Spleen (tissue), 11 donors: Measurements from ENCODE around the gene OBSCN. TPM values are rescaled to one million over a fixed set of nuclear protein-coding genes. Genes with fewer than 3 reads are reported as not detected.

Experiments used
- DNase-seq: peaks from one replicate; pipeline ENCODE4 v3.0.0-alpha.2; 2020
- H3K27ac ChIP-seq, 8 donors: fragments of 200-600 bp; sonication (generic) in 7 of 8; 1 replicate in 4 of 8; 2 replicates in 4 of 8; pipeline versions ENCODE4 v1.5.0 to v1.8.0; 2016 to 2021; ENCODE audit warnings: inconsistent platforms in 4 of 8, mild to moderate bottlenecking in 4 of 8, moderate library complexity in 1 of 8
- H3K27me3 ChIP-seq, 7 donors: fragments of 200-600 bp; sonication (generic) in 6 of 7; replicated peaks in 1 of 7; 1 replicate in 4 of 7; 2 replicates in 3 of 7; pipeline versions ENCODE4 v1.5.0 to v1.8.0; 2016 to 2021; ENCODE audit warnings: inconsistent platforms in 3 of 7, mild to moderate bottlenecking in 1 of 7
- H3K36me3 ChIP-seq, 6 donors: fragments of 200-600 bp; sonication (generic) in 5 of 6; 1 replicate in 4 of 6; 2 replicates in 2 of 6; pipeline versions ENCODE4 v1.5.0 to v1.8.0; 2016 to 2021; ENCODE audit warnings: inconsistent platforms in 2 of 6
- H3K4me1 ChIP-seq, 6 donors: fragments of 200-600 bp; sonication (generic) in 5 of 6; 1 replicate in 3 of 6; 2 replicates in 3 of 6; pipeline versions ENCODE4 v1.5.0 to v1.8.0; 2016 to 2021; ENCODE audit warnings: inconsistent platforms in 3 of 6
- H3K4me3 ChIP-seq, 8 donors: fragments of 200-600 bp; sonication (generic) in 7 of 8; 1 replicate in 4 of 8; 2 replicates in 4 of 8; pipeline versions ENCODE4 v1.5.0 to v1.8.0; 2016 to 2021; ENCODE audit warnings: inconsistent platforms in 4 of 8, mild to moderate bottlenecking in 4 of 8, moderate library complexity in 2 of 8
- H3K9me3 ChIP-seq, 8 donors: fragments of 200-600 bp; sonication (generic) in 7 of 8; 1 replicate in 4 of 8; 2 replicates in 4 of 8; pipeline versions ENCODE4 v1.5.0 to v1.8.0; 2016 to 2021; ENCODE audit warnings: inconsistent platforms in 4 of 8
- POLR2A ChIP-seq, 3 donors: fragments of 450-650 bp; IDR thresholded peaks; one replicate each; pipeline ENCODE4 v1.5.1; 2017; ENCODE audit warnings: antibody characterized with exemption in 3 of 3, mild to moderate bottlenecking in 1 of 3
- POLR2AphosphoS5 ChIP-seq, 3 donors: sonication (generic); formaldehyde crosslinking; IDR thresholded peaks; one replicate each; pipeline ENCODE4 v1.5.1; 2017; ENCODE audit warnings: antibody characterized with exemption in 3 of 3
- WGBS, 5 donors: extraction: QIAGEN DNeasy Blood & Tissue Kit in 3 of 5; methylation state at CpG; one replicate each; pipeline versions ENCODE4 v1.1.5 to v1.1.7; 2013 to 2018; 5-methylcytosine and 5-hydroxymethylcytosine counted together
- intact Hi-C: fragments of 100-400 bp; cut with DNase I; formaldehyde crosslinking; loops from one replicate; pipeline ENCODE4 v1.15.0; 2023; ENCODE audit warnings: low total_unique reads
- polyA plus RNA-seq, 3 donors: library from polyadenylated mRNA; stranded (reverse); fragments of 200-250 nt; gene quantifications; one replicate each; pipeline ENCODE4 v1.2.1, GENCODE V29; 2013
- total RNA-seq, 7 donors: library from RNA; depleted of rRNA in 3 of 7; stranded (reverse); fragments of >200 nt in 3 of 7; fragmentation: NEBNext Ultra II Directional in 4 of 7; extraction: Animal tissue kit (Norgen Biotek cat#: 25700) in 4 of 7; gene quantifications; one replicate each; pipeline versions ENCODE4 v1.1.0 to v1.2.1, GENCODE V29; 2016 to 2021
- TF ChIP-seq, protein P1 (sequence below), 11 experiments: fragments of 200-600 bp in 7 of 11; fragments of 450-650 bp in 4 of 11; sonication (generic) in 4 of 11; IDR thresholded peaks in 8 of 11; conservative IDR thresholded peaks in 3 of 11; 1 replicate in 7 of 11; 2 replicates in 4 of 11; pipeline versions ENCODE4 v1.4.0 to v1.8.0; 2016 to 2021; ENCODE audit warnings: antibody characterized with exemption in 11 of 11, inconsistent platforms in 4 of 11, mild to moderate bottlenecking in 1 of 11
- donor health status: healthy with polysubstance abuse.
- donor health status: DM: no; HTN: no; CAD: no; lungs with moderate emphysema.
- donor health status: DM: no; HTN: no; CAD: no.
- donor health status: Bipolar disorder and iron deficiency.
- donor health status: healthy.
- donor health status: DM: no; HTN: no; CAD: no.
- donor health status: DM: yes; HTN: yes; CAD: no.

Gene OBSCN
- total and polyA plus RNA-seq, 10 donors: 12.6 to 71.7 (median 41.9) TPM

DNA sequence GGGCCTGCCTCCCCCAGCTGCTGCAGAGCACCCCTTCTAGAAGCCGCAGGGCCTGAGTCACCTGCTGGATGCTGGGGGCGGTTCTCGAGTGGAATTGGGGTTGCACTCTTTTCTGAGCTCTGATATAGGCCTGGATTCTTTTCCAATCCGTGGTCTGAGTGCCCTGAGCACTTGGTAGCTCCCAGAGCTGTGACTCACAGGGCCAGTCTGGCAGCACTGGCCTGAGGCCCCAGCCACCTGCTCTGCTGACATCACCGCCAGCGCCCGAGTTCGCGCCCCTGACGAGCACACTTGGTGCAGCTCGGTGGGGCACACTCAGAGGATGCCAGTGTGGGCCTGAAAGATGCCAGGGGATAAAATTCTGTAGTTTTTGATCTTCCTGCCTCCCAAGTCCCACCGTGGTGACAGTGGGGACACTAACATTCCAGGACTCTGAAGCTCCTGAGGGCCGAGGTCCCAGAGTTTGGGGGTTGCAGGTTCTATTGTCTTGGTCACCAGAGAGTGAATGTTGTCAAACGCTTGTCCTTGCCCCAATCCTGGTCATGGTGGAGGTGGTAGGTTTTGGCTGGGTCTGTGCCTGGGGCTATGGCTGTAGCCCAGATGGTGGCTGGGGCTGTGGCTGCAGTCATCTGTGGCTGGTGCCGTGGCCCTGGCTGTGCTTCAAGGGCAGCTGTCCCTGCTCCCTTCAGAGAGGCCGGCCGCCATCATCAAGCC is 74.6 kb downstream of the OBSCN start:
- peak; percentile 61 for DNase-seq
- H3K4me3 ChIP-seq: no peak overlapping the region
- H3K36me3 ChIP-seq: peaks cover 0 to 90% (median 35%) of the 10 kb centered on the region in 6 donors
- no peaks in the 10 kb centered on the region for H3K27me3 ChIP-seq
- 82 to 93% (median 89%) methylated on average over 4 to 17 of the region's 17 CpGs for WGBS, 5 donors
- peaks cover 0 to 14% (median under 1%) of the 10 kb centered on the region in 6 donors for H3K4me1 ChIP-seq
- H3K27ac ChIP-seq: peak overlapping the region in 5 of 8 donors; percentile 14 to 63 (median 49)
- intact Hi-C loops: no loop called here
- H3K9me3 ChIP-seq: no peaks in the 10 kb centered on the region
- TF ChIP-seq POLR2AphosphoS5 (IDR thresholded peaks at IDR 0.05): no peak
- TF ChIP-seq, protein P1, sequence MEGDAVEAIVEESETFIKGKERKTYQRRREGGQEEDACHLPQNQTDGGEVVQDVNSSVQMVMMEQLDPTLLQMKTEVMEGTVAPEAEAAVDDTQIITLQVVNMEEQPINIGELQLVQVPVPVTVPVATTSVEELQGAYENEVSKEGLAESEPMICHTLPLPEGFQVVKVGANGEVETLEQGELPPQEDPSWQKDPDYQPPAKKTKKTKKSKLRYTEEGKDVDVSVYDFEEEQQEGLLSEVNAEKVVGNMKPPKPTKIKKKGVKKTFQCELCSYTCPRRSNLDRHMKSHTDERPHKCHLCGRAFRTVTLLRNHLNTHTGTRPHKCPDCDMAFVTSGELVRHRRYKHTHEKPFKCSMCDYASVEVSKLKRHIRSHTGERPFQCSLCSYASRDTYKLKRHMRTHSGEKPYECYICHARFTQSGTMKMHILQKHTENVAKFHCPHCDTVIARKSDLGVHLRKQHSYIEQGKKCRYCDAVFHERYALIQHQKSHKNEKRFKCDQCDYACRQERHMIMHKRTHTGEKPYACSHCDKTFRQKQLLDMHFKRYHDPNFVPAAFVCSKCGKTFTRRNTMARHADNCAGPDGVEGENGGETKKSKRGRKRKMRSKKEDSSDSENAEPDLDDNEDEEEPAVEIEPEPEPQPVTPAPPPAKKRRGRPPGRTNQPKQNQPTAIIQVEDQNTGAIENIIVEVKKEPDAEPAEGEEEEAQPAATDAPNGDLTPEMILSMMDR (IDR thresholded peaks at IDR 0.05 in 8 of 11, conservative IDR thresholded peaks at IDR 0.05 in 3 of 11): peak in 3 of 11 experiments; percentile 22 to 38 (median 29)
- no peak for TF ChIP-seq POLR2A (IDR thresholded peaks at IDR 0.05)

DNA sequence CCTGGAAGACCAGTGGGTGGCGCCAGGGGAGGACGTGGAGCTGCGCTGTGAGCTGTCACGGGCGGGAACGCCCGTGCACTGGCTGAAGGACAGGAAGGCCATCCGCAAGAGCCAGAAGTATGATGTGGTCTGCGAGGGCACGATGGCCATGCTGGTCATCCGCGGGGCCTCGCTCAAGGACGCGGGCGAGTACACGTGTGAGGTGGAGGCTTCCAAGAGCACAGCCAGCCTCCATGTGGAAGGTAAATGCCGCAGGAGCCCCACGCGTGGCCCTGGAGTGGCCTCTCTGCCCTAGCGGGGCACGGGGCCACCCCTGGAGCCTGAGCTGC is 75.2 kb downstream of the OBSCN start:
- Histone ChIP-seq H3K27me3 (no peaks in the 10 kb centered on the region), H3K36me3 (peaks cover 0 to 95% (median 35%) of the 10 kb centered on the region in 6 donors), H3K9me3 (no peaks in the 10 kb centered on the region), H3K4me1 (peaks cover 0 to 11% (median 0%) of the 10 kb centered on the region in 6 donors), H3K27ac (peak overlapping the region in 6 of 8 donors; percentile 37 to 72 (median 56)), H3K4me3 (no peak overlapping the region)
- peak; percentile 89 for DNase-seq
- WGBS, 5 donors: 59 to 95% (median 81%) methylated on average over 16 to 22 of the region's 22 CpGs
- TF ChIP-seq POLR2A (IDR thresholded peaks at IDR 0.05): no peak
- TF ChIP-seq POLR2AphosphoS5 (IDR thresholded peaks at IDR 0.05): peak; percentile 63 to 83 (median 79)
- TF ChIP-seq, protein P1 (IDR thresholded peaks at IDR 0.05 in 8 of 11, conservative IDR thresholded peaks at IDR 0.05 in 3 of 11): peak in 4 of 11 experiments; percentile 27 to 40 (median 30)
- intact Hi-C loops: no loop called here

DNA sequence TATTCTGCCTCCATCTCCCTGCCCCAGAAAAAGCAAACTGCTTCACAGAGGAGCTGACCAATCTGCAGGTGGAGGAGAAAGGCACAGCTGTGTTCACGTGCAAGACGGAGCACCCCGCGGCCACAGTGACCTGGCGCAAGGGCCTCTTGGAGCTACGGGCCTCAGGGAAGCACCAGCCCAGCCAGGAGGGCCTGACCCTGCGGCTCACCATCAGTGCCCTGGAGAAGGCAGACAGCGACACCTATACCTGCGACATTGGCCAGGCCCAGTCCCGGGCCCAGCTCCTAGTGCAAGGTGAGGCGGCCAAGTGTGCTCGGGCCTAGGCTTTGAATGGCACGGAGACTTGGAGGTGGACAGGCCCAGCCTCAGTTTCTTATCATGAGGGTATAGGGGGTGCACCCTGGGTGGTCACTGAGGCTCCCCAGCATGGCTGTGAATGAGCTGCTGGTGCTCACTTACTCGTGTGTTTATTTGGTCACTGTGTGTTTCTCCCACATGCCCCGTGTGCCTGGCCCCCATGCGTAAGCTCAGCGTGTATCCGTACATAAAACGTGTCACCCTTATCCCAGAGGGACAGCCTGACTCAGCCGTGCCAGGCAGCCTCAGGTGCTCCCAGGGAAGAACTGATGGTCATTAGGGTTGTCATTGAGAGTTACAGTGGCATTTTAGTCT is 75.8 kb downstream of the OBSCN start:
- H3K27ac ChIP-seq: peak overlapping the region in 6 of 8 donors; percentile 37 to 72 (median 56)
- intact Hi-C loops: no loop called here
- no peak for TF ChIP-seq POLR2A (IDR thresholded peaks at IDR 0.05)
- TF ChIP-seq POLR2AphosphoS5 (IDR thresholded peaks at IDR 0.05): no peak
- TF ChIP-seq, protein P1 (IDR thresholded peaks at IDR 0.05 in 8 of 11, conservative IDR thresholded peaks at IDR 0.05 in 3 of 11): no peak
- H3K4me3 ChIP-seq: no peak overlapping the region
- no peaks in the 10 kb centered on the region for H3K9me3 ChIP-seq
- 94 to 95% (median 95%) methylated on average over 13 to 20 of the region's 20 CpGs for WGBS, 5 donors
- peak; percentile 74 for DNase-seq
- H3K27me3 ChIP-seq: no peaks in the 10 kb centered on the region
- peaks cover 0 to 97% (median 33%) of the 10 kb centered on the region in 6 donors for H3K36me3 ChIP-seq
- H3K4me1 ChIP-seq: peaks cover 0 to 11% (median 0%) of the 10 kb centered on the region in 6 donors

DNA sequence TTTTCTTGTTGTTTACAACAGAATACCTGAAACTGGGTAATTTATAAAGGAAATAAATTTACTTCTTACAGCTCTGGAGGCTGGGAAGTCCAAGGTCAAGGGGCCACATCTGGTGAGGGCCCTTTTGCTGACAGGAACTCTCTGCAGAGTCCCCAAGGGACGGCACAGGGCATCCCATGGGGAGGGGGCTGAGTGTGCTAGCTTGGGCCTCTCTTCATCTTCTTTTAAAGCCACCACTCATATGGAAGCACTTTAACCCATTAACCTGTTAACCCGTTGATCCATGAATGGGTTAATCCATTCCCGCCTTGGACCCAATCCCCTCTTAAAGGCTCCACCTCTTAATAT is 76.3 kb downstream of the OBSCN start:
- H3K36me3 ChIP-seq: peaks cover 0 to 94% (median 27%) of the 10 kb centered on the region in 6 donors
- H3K27ac ChIP-seq: no peak overlapping the region
- TF ChIP-seq, protein P1 (IDR thresholded peaks at IDR 0.05 in 8 of 11, conservative IDR thresholded peaks at IDR 0.05 in 3 of 11): no peak
- no peak for TF ChIP-seq POLR2AphosphoS5 (IDR thresholded peaks at IDR 0.05)
- TF ChIP-seq POLR2A (IDR thresholded peaks at IDR 0.05): no peak
- H3K9me3 ChIP-seq: no peaks in the 10 kb centered on the region
- peaks cover 0 to 11% (median 0%) of the 10 kb centered on the region in 6 donors for H3K4me1 ChIP-seq
- H3K4me3 ChIP-seq: no peak overlapping the region
- H3K27me3 ChIP-seq: no peaks in the 10 kb centered on the region
- no peak for DNase-seq
- intact Hi-C loops: no loop called here
- 78 to 91% (median 85%) methylated on average over 3 of the region's 3 CpGs for WGBS, 5 donors
